HG02571 (cell line): ENCODE measurements around the gene NUMA1.

Experiments used
- ATAC-seq: cut with Tn5 transposase; IDR thresholded peaks from one replicate; pipeline ENCODE4 v1.9.1; 2021; ENCODE audit warnings: mild to moderate bottlenecking, moderate library complexity; ENCODE audit not compliant: unreplicated experiment

Gene NUMA1

DNA sequence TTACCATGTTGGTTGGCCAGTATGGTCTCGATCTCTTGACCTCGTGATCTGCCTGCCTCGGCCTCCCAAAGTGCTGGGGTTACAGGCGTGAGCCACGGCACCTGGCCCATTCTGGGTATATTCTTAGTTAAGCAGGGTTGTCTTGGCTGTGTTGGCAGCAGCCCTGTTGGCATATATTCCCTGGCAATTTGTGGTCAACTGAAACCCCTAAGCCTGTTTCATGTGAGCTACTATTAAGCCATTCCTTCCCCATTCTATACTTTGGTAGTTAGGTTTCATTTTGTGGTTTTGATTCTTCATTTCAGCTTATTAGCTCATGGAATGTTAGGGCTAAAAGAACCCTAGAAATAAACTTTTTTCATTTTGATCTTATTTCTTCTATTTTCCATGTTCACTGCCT, 103.8 kb downstream of the NUMA1 start:
- no peak for ATAC-seq

DNA sequence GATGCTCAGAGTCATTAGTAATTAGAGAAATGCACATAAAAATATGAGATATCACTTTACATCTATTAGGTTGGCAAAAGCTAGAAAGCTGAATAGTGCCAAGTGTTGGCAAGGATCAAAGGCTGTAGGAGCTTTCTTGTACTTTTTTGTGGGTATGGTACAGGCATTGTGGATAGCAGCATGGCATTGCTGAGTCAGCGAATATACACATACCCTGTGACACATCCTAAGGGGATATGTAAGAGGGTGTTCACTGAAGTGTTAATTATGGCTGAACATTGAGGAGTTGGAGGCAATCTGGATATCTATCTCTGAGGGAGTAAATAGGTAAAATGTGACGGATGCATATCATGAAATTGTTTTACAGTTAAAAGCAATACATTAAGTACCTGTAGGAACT, 108.7 kb downstream of the NUMA1 start:
- no peak for ATAC-seq

DNA sequence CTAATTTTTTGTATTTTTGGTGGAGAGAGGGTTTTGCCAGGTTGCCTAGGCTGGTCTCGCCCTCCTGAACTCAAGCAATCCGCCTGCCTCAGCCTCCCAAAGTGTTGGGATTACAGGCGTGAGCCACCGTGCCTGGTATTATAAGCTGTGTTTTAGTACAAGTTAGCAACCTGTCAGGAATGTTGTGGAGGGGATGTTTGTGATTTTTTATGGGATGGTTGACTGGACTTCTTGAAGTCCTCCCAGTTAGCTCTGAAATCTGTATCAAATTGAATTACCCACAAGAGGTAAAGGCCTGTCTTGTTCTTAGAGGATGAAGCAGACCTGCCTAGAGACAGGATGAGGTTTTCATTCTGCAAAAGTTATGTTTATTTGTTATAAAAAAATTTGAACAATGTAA, 115.7 kb downstream of the NUMA1 start:
- ATAC-seq, result no peak

DNA sequence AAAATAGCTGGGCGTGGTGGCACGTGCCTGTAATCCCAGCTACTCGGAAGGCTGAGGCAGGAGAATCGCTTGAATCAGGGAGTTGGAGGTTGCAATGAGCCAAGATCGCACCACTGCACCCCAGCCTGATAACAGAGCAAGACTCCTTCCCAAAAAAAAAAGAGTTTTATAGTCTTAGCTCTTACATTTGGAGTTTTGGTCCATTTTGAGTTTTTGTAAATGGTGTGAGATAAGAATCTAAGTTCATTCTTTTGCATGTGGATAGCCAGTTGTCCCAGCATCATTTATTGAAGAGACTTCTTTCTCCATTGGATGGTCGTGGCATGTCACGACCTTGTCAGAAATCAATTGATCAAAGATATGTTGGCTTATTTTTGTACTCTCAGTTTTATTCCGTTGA, 116.9 kb downstream of the NUMA1 start:
- no peak for ATAC-seq

- ATAC-seq, result no peak
These were observed 117.8 kb downstream of the NUMA1 start for GRCh38 chr11:71962428-71963038.

- ATAC-seq, result no peak
These were observed 124.4 kb downstream of the NUMA1 start for GRCh38 chr11:71955898-71956456.
